Transverse colon (tissue), 4 donors: Measurements from ENCODE around the gene MAFB.

ENCODE experiments used
- POLR2A ChIP-seq: fragments of 450-650 bp; IDR thresholded peaks from one replicate; pipeline ENCODE4 v1.6.1; 2016; ENCODE audit warnings: antibody characterized with exemption, mild to moderate bottlenecking, moderate library complexity
- POLR2AphosphoS5 ChIP-seq, 3 donors: sonication (generic); formaldehyde crosslinking; IDR thresholded peaks; one replicate each; pipeline ENCODE4 v1.6.1; 2016; ENCODE audit warnings: antibody characterized with exemption in 3 of 3
- TF ChIP-seq, protein P1 (sequence below), 5 experiments: fragments of 200-600 bp in 3 of 5; fragments of 450-650 bp in 2 of 5; sonication (generic) in 3 of 5; IDR thresholded peaks; 1 replicate in 2 of 5; 2 replicates in 3 of 5; pipeline ENCODE4 v1.5.1; 2016 to 2017; ENCODE audit warnings: antibody characterized with exemption in 5 of 5, inconsistent platforms in 3 of 5, mild to moderate bottlenecking in 2 of 5, moderate library complexity in 1 of 5

DNA sequence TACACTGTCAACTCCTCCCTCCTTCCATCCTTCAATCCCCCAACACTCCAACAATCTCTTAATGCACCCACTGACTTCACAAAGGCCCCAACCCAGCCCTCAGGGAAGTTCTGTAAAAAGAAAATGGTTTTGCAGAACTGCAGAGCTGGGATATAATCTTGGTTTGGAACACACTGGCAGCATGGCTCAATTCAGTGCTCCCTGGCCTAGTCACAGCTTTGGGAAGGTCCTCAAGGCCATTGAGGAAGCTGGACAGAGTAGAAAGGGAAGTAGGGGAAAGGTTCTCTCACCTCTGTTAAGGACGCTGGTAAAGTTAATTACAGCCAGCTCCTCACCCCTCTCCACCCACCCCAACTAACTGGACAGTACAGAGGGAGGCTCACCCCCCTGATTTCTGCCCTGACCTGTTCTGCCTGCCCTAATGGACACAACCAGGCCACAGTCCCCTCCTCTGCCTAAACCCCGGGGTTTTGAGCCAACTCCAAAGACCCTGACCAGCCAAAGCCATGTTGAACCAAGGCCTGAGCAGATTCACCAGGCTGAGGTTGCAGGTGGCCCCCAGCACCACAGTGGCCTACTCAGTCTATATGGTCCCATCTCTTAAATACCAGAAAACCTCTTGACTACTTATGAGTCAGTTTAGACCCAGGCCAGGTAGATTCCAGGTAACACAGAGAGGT is 49.2 kb downstream of the MAFB start:
- TF ChIP-seq, protein P1, sequence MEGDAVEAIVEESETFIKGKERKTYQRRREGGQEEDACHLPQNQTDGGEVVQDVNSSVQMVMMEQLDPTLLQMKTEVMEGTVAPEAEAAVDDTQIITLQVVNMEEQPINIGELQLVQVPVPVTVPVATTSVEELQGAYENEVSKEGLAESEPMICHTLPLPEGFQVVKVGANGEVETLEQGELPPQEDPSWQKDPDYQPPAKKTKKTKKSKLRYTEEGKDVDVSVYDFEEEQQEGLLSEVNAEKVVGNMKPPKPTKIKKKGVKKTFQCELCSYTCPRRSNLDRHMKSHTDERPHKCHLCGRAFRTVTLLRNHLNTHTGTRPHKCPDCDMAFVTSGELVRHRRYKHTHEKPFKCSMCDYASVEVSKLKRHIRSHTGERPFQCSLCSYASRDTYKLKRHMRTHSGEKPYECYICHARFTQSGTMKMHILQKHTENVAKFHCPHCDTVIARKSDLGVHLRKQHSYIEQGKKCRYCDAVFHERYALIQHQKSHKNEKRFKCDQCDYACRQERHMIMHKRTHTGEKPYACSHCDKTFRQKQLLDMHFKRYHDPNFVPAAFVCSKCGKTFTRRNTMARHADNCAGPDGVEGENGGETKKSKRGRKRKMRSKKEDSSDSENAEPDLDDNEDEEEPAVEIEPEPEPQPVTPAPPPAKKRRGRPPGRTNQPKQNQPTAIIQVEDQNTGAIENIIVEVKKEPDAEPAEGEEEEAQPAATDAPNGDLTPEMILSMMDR (IDR thresholded peaks at IDR 0.05) = no peak
- TF ChIP-seq POLR2A (no peak), POLR2AphosphoS5 (IDR thresholded peaks at IDR 0.05) (no peak)
